ENCODE results near the gene OR2T34.

GRCh38 chr1:248599396-248599795 is 24.8 kb upstream of the OR2T34 start:
- no peak for TF ChIP-seq CTCF (conservative IDR thresholded peaks at IDR 0.05)
- no peak for TF ChIP-seq ZFX (IDR thresholded peaks at IDR 0.05)

All from C4-2B (cell line).